DOHH2 (cell line): ENCODE results near the gene ANKRD18B.
"Not testable (repeated sequence)": the region's sequence is repeated elsewhere in the genome, so short reads cannot be mapped to it uniquely, and the experiment has no call there.

ENCODE experiments used
- CTCF ChIP-seq: fragments of 200-600 bp; sonication (generic); IDR thresholded peaks from one replicate; pipeline ENCODE4 v1.5.1; 2014; ENCODE audit warnings: antibody characterized with exemption, mild to moderate bottlenecking, low read depth, low read length; ENCODE audit not compliant: poor library complexity, severe bottlenecking
- EZH2phosphoT487 ChIP-seq: fragments of 200-600 bp; sonication (generic); IDR thresholded peaks from 2 replicates; pipeline ENCODE4 v1.6.1; 2017; ENCODE audit warnings: borderline replicate concordance, mild to moderate bottlenecking, antibody characterized with exemption, low read length, moderate library complexity, mixed read lengths

GRCh38 chr9:33587799-33588198 is 63.7 kb downstream of the ANKRD18B start:
- TF ChIP-seq CTCF, EZH2phosphoT487: not testable (repeated sequence)
